Bronchial smooth muscle cell (primary cell): Measurements from ENCODE around the gene GREB1. TPM values are rescaled to one million over a fixed set of nuclear protein-coding genes. Genes with fewer than 3 reads are reported as not detected.

Experiments used
- total RNA-seq: library from RNA; depleted of rRNA; stranded (reverse); fragments of >200 nt; gene quantifications from 2 replicates; pipeline ENCODE4 v1.2.1, GENCODE V29; 2014

The GREB1 gene, protein sequence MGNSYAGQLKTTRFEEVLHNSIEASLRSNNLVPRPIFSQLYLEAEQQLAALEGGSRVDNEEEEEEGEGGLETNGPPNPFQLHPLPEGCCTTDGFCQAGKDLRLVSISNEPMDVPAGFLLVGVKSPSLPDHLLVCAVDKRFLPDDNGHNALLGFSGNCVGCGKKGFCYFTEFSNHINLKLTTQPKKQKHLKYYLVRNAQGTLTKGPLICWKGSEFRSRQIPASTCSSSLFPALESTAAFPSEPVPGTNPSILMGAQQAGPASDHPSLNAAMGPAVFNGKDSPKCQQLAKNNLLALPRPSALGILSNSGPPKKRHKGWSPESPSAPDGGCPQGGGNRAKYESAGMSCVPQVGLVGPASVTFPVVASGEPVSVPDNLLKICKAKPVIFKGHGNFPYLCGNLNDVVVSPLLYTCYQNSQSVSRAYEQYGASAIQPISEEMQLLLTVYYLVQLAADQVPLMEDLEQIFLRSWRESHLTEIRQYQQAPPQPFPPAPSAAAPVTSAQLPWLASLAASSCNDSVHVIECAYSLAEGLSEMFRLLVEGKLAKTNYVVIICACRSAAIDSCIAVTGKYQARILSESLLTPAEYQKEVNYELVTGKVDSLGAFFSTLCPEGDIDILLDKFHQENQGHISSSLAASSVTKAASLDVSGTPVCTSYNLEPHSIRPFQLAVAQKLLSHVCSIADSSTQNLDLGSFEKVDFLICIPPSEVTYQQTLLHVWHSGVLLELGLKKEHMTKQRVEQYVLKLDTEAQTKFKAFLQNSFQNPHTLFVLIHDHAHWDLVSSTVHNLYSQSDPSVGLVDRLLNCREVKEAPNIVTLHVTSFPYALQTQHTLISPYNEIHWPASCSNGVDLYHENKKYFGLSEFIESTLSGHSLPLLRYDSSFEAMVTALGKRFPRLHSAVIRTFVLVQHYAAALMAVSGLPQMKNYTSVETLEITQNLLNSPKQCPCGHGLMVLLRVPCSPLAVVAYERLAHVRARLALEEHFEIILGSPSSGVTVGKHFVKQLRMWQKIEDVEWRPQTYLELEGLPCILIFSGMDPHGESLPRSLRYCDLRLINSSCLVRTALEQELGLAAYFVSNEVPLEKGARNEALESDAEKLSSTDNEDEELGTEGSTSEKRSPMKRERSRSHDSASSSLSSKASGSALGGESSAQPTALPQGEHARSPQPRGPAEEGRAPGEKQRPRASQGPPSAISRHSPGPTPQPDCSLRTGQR (N-terminal part only)
- 0.47 and 0.60 TPM in 2 replicates for total RNA-seq

GRCh38 chr2:11533278-11534070, at the start of gene GREB1:
GREB1 (plus strand) TSS chr2:11534045; CDS start chr2:11556615, 22,570 bp downstream.

GRCh38 chr2:11669454-11670291, 135.8 kb downstream of the GREB1 start, which contains the start of gene NTSR2:
NTSR2 (minus strand) TSS chr2:11670195; CDS start chr2:11670129, 66 bp downstream.

Other genes with a start within 250 kb of the GREB1 start
- gene ROCK2, start 189.4 kb upstream of the GREB1 start, total RNA-seq: 36.7 and 38.8 TPM in 2 replicates
- gene E2F6, start 67.9 kb upstream of the GREB1 start, total RNA-seq: 7.4 and 9.4 TPM in 2 replicates
- under 0.01 TPM in 1 of 2 replicates, not detected in the other for gene NTSR2, start 136.2 kb downstream of the GREB1 start, total RNA-seq
- 80.5 and 108 TPM in 2 replicates for gene LPIN1, start 212.6 kb downstream of the GREB1 start, total RNA-seq